ENCODE data around the gene CLEC3B. TPM values are rescaled to one million over a fixed set of nuclear protein-coding genes. Genes with fewer than 3 reads are reported as not detected.
"Not testable (repeated sequence)": the region's sequence is repeated elsewhere in the genome, so short reads cannot be mapped to it uniquely, and the experiment has no call there.

The CLEC3B gene, protein sequence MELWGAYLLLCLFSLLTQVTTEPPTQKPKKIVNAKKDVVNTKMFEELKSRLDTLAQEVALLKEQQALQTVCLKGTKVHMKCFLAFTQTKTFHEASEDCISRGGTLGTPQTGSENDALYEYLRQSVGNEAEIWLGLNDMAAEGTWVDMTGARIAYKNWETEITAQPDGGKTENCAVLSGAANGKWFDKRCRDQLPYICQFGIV
- 14.1 TPM for polyA plus RNA-seq (2013, experiment 1 of 2; ENCODE audit: insufficient read length)
- 9.9 TPM for polyA plus RNA-seq (2013, experiment 2 of 2; ENCODE audit: insufficient read length)

DNA sequence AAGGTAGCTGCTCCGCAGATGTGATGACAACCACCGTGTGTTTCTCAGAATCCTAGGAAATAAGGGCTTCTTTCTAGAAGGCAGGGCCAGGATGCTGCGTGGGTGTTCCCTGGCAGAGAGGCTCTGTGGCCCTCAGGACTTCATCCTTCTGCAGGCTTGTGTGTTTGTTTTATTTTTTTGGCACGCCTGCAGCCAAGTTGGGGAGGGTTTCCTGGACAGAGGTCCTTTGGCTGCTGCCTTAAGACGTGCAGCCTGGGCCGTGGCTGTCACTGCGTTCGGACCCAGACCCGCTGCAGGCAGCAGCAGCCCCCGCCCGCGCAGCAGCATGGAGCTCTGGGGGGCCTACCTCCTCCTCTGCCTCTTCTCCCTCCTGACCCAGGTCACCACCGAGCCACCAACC lies at the start of gene CLEC3B:
Gene CLEC3B (plus strand): TSS at position 266 of the 400 bp plus-strand sequence. CDS start 60 bp downstream, at position 326.
- DNase-seq: peak; percentile 66

DNA sequence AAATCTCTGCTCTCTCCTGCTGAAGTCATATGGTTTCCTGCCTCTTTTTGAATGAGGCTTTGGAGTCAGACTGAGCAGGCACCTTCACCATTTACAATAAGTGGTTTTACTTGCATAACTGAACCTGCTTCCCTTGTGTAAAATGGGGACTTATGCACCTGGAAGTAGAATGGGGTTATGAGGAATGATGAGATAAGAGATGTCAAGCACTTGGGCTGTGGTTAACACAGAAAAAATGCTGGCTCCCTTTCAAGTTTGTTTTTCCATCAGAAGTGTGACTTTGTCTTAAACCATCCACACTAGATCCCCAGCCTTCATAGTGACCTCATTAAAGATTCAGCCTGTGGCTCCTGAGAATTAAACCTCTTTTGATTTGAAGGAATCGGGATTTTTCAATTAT lies 44.9 kb upstream of the CLEC3B start:
- DNase-seq: peak; percentile 28

DNA sequence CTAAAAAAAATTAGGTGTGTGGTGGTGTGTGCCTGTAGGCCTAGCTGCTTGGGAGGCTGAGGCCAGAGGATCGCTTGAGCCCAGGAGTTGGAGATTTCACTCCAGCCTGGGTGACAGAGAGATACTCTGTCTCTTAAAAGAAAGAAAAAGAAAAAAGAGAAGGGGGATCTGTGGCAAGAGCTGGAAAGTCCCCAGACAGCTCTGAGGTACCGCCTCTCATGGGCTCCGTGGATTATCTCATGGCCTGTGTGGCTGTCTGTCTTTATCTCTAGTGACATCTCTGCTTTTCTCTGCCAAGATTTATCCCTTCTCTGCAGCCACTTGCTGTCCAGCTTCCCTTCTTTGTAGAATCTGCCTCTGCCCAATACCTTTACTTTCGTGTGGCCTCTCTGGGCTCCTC lies 44.4 kb upstream of the CLEC3B start:
- DNase-seq: no peak

DNA sequence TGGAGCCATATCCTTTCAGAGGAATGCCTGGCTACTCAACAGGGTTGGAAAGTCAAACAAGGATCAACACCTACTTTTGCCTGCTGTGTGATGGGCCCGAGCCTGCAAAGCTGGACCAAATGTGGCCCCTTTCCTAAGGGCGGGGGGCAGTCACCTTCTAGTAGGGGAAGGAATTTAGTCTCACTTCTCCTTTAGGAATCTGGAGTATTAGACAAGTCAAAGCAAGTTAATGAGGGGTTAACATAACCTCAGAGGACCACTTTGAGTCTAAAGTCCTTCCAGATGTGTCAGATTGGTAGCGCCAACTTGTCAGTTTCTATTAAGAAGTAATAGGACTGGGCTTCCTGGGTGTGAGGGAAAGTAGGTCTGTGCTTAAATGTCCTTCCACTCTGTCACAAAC lies 43.3 kb upstream of the CLEC3B start:
- DNase-seq: no peak

DNA sequence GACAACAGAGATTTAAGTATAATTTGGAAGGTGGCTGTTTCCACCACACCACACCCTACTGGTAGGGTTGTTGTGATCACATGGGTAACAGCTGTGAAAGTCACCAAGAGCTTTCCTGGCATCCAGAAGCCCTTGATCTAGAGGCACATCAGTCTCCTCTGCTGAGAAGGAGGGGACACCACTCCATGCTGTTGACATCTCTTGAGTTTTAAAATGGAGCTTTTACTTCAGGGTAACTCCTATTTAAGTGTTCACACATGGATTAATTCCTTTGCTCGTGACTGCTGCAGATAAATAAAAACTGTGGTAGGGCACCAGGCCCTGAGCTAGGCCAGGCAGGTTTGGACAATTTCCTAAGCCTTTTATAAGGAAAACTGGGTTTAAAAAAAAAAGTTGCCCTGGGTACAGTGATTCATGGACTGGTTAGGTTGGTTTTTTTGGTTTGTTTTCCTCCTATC lies 42.6 kb upstream of the CLEC3B start:
- DNase-seq: no peak

DNA sequence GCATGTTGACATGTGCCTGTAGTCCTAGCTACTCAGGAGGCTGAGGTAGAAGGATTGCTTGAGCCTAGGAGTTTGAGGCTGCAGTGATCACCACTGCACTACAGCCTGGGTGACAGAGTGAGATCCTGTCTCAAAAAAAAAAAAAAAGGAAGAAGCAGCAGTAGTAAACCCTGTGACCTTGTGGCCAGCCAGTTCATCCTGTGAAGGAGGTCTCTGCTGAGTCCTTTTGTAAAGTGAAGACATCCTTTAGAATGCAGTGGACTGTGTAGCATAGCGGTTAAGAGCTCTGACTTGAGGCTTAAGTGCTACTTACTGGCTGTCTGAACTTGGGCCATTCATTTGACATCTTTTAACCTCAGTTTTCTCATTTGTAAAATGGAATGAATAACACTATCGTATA lies 41.8 kb upstream of the CLEC3B start:
- DNase-seq: no peak

DNA sequence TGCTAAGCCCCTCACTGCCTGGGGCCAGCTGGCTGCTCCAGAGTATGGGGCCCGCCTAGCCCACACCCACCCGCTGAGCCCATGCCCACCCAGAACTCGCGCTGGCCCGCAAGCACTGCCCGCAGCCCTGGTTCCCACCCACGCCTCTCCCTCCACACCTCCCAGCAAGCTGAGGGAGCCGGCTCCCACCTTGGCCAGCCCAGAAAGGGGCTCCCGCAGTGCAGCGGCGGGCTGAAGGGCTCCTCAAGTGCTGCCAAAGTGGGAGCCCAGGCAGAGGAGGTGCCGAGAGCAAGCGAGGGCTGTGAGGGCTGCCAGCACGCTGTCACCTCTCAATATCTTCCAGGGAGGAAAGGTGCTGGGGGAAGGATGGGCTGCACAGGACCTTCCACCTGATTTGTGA lies 39.8 kb upstream of the CLEC3B start:
- not testable (repeated sequence) for DNase-seq

DNA sequence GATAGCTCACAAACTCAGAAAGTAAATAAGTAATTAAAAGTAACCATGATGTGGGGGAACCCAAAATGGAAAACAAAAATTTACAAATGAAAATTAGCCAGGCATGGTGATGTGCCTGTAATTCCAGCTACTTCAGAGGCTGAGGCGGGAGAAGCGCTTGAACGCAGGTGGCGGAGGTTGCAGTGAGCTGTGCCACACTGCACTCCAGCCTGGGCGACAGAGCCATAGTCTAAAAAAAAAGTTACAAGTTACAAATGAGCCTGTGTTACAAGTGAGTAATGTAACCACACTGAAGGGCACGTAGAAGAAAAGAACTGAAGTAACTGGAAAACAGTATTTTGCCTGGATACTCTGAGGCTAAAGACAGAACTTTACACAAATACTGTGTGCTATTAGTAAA lies 38.8 kb upstream of the CLEC3B start:
- no peak for DNase-seq

DNA sequence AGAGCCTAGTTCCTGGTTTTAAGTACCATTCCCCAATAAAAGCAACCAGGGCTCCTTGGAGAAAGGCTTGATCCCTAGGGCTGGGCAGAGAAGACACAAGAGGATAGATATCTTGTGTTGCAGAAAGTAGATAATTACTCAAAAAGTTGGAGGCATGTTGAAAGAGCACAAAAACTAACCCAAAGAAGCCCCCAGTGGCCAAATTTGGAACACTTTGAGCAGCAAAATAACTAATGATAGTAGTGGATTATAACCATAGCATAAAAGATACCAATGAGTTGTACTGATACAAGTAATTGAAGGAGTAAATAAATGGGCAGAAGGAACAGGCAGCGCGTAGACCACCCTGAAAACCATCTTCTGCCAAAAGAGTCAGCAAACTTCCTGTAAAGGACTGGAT lies 38.0 kb upstream of the CLEC3B start:
- peak; percentile 10 for DNase-seq

DNA sequence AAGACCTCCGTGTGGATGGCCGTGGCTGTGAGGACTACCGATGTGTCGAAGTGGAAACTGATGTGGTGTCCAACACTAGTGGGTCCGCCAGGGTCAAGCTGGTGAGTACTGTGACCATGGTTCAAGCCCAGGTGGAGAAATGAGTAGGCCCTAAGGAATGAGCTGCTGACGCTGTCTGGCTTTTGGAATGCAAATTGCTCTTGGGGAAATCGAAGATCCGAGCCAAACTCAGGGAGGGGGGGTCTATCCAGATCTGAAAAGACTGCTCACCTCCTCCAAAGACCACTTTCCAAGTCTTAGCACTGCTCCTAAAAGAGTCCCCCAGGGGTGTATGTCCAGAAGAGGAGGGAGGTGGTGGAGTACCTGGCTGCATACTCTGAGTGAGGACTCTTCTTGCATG lies 37.0 kb upstream of the CLEC3B start:
- DNase-seq: no peak

DNA sequence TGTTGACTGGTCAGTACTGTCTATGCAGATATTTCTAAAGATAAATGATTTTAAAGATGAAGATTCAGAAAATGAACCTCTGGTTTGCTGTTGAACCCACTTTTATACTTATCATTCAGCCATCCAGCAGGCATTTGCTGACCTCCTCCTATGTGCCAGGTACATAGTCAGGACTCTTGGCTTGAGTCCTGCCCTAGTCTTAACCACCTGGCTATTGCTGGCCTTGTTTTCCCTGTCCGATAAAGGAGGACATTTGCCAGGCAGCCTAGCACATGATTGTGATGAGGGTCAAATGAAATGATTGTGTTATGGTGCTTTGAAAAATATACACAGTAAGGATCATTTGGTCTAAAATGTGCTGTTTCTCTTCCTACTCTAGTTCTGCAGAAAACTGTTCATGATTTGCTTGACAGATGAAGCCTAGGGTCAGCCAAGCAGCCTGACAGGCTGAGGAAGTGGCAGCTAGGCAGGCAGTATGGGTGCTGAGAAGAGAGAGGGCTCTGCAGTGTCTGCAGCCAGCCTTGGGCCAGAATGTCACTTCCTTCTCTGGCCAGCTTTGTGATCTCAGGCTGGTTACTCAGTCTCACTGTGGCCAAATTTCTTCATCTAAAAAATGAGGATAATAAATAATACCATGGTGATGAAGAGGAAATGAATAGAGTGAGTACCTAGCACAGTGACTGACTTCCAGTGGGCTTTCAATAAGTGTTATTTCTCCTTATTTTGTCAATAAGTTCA lies 36.3 kb upstream of the CLEC3B start:
- DNase-seq: no peak

DNA sequence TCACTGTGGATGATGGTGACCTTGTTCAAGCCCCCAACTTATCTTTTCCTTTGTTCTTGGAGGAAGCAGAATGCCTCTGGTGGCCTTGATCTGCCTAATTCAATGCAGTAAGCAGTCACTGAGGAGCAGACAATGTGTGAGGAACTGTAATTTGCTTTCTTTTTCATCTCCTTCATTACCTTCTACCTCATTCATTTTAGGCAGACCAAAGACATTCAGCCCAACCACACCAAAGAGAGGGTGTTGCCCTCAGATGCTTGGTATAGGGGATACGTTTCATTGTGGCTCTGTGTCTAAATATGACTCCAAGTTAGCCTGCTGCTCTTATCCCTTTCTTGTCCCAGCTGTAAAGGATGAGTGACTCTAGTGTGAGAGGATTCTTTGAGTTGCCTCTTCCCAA lies 34.8 kb upstream of the CLEC3B start:
- no peak for DNase-seq

DNA sequence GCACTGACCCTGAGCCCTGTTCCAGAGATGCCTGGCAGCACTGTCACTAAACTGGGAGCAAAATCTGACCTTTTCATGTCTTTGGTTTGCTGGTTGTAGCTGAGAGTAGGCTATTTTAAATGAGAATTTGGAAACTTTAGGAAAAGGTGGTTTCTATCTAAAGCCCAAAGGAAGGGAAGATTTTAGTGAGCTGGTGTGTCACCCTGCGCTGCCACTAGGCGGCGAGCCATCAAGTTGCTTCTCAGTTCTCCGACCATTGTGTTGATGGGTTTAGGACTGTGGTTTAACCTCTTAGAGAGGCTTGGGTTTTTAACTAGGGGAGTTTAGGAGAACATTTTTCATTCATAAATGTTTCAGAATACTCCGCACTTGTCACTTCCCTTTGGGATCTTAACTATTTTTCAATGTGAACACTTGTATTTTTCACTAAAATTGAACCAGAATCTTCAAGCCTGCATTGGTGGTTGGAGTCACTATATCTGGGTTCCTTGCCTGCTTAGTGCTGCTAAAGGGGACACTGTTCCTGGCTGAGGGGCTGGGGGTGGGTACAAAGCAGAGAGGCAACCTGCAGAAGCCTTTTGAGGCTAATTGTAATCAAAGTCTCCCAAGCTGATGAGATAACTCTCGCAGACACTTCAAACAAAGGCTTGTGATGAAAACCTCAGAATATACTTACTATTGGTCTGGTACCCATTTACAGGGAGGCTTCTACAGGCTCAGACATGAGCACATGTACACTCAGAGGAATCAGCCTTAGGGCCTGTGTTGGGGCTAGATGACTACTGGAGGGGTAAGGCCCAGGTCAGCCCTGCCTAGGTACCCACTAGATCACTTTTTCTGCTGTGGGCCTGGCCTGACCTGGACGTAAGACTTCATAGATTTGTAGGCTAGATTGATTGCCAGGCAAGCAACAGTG lies 33.3 kb upstream of the CLEC3B start:
- peak; percentile 17 for DNase-seq

DNA sequence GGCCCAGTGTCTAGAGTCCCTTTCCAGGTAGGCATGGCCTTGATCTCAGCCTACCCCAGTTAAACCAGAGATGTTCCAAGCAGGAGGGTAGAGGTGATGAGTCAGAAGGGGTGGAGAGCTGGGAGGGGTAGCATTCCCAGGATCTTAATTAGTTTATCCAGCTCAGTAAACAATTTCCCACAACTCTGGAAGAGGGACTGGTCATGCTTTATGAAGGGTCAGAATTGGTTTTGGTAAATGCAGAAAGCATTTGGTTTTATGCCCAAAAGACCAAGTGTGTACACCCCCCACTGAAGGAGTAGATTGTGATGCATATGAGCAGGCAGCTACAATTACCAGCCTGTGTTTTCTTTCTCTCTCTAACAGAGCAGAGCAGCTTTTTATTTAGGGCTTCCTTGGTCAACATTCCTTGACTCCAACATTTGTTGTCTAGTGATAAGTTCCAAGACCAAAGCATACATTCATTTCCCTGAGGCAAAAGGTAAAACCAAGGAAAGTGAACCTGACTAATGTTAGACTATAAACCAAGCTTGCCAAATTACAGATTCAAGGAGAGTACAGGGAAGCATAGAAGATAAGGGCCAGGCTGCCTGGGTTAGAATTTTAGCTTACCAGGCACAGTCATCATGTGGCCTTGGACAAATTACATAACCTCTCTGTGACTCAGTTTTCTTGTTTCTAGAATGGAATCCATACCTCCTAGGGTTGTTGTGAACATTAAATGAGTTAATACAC lies 32.5 kb upstream of the CLEC3B start:
- DNase-seq: peak; percentile 54

DNA sequence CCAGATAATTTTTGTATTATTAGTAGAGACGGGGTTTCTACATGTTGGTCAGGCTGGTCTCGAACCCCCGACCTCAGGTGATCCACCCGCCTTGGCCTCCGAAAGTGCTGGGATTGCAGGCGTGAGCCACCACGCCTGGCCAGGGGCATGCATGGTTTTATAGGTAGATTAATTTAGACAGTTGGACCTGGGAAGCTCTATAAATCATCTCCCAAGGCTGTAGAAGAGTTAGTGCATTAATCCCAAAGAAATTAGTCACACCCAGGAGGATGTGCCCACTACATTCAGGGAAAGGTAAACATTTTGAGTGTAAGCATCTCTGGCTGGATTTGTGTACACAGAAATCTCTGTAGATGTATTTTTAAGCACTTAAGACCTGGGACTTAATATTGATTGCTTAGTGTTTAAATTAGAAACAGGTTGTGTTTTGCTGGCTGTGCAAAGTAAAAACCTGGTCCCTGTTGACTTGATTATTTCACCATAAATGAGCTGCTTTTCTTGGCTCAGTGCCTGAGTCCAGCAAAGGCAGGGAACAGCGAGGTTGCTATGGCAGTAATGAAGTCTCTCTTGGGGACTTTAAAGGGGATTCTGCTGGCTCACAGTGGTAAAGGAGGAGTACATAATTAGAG lies 30.8 kb upstream of the CLEC3B start:
- DNase-seq: peak; percentile 70

DNA sequence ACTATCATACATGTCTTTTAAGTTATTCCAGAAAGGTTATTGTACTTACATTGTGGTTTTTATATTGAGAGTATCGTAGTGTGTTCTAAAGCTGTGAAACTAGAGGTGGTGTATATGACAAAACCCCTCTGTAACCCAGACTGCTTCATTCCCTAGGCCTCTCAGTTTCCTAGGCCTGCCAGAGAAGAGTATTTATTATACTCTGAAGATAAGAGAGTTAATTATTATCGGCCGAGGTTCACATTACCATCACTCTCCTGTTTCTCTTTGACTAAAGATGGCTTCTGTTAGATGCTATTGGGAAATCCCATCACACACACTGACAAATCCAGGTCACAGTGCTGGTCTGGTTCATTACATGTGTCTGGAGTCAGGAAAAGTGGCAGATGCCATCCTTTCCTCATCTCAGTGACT lies 29.5 kb upstream of the CLEC3B start:
- no peak for DNase-seq

DNA sequence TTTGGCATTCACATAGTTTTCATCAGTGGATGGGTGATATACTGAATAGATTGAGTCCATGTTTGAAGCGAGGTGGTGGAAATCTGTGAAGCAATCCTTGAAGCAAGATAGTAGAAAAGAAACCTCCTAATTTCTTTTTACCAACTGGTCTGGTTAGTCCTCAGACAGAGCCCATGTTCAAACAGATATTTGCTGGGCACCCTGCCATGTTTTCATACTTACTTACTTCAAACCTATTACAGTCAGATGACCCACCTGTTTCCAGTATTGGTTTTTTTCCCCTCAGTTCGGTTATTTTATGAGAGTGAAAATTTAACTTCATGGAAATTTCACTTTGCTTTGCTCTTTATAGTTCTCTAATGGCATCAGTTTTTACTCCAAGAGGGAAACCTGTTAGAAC lies 26.3 kb upstream of the CLEC3B start:
- DNase-seq: no peak

DNA sequence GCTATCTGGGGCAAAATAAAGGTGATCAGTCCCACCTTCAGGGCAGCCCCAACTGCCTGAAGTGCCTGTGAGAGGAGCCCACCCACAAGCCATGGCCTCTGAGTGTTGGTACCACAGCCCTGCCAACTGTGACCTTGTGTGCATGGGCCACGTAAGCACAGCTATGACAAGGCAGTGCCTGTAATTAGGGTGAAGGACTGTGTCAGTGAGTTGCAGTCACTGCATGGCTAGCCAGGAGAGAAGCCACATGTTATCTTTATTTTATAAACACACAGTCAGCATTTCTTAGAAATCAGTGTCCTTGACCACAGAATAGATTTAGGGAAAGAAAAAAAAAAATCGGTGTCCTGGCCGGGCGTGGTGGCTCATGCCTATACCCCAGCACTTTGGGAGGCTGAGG lies 25.3 kb upstream of the CLEC3B start:
- no peak for DNase-seq

DNA sequence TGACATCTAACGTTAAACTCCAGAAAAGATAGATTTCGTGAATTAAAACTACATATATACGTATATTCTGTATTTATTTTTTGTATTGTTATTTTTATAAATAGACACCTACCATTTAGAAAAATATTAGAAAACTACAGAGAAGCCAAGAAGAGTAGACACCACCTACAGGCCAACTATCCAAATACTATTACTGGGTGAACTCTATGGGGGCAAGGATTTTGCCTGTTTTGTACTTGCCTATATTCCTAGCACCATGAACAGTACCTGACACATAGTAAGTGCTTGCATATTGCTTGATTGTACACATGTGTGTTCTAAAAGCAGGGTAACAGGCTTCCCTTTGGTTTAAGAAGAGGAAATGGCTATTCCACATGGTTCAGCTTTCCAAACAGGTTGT lies 24.4 kb upstream of the CLEC3B start:
- DNase-seq: no peak

DNA sequence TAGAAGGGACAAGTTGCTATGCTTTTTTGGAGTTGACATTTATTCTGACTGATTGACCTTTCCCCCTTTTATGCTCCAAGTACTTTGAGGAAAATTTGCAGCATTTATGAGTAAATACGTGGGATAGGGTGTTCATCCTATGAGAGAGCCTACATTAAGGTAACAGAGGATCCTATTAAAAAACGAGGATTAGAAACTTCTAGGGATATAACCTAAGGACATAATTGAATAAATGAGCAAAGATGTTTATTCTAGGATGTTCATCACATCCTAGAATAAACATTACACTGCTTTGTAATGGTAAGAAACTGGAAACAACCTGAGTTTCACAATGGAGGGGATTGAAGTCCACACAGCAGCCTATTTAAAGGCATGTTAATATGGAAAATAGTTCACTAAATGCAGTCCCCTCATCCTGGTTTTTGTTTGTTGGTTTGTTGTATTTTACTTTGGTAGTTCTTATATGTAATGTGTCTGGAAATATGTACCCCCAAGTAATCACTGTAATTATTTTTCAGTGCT lies 23.9 kb upstream of the CLEC3B start:
- DNase-seq: no peak

DNA sequence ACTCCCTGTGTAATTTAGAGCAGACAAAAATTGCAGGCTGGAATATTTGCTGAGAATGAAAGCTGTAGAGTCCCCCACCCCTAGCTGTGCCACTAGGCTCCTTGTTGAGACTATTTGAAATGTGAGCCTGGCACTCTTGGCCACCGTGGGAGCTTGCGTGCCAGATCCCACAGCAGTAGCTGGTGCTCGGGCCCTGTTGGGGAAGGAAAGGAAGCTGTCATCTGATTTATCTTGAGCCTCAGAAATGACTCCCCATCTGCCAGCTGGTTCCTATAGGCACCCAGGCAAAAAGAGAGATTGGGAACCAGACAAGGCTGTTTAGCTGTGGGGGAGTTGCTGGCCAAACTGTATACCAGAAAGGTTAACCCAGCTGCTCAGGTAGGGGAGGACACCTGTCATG lies 23.4 kb upstream of the CLEC3B start:
- DNase-seq: no peak

DNA sequence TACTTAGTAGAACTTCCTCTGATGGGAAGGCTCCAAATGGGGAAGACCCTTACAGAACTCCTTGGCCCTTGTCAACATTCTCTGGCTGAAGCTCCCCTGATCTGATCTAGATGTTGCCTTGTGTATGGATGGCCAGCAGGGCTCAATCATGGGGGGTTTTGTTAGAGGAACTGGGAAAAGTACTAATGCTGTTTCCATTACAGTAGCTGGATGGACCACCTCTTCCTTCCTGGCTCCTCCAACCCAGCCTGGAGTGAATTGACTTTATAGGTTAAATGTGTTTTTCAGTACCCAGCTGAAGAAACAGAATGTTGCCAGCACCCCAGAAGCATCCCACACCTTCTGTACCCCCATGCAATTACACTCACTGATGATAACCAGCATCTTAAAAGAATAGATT lies 22.7 kb upstream of the CLEC3B start:
- no peak for DNase-seq
